ENCODE measurements around the gene CHCHD3. TPM values are rescaled to one million over a fixed set of nuclear protein-coding genes. Genes with fewer than 3 reads are reported as not detected.

Gene CHCHD3
- polyA plus RNA-seq, 1 donor (not counting 4 experiments of a cell fraction or from before 2014, with no cell fraction given) = 59.2 TPM

DNA sequence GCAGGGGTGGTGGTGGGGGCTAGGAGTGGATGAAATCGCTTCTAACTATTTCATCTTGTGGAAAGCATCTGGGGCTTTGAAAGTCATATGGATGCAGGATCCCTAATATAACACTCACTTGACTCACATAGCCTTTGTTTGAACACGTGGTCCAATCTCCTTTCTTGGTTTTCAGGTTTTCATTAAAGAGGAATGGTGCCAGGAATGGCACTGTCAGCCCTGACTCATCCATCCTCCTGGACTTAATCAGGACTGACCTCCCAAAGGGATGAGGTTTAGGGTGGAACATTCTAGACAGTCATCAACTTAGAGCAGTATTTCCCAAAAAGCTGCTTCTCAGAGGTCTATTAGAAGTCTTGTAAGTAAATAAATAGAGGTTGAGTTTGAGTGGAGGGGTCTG lies 343.6 kb downstream of the CHCHD3 start:
- Histone ChIP-seq H3K9me1 (ENCODE audit: control insufficient read depth, extremely low read depth, insufficient read depth, low read length) (no peaks in the 10 kb centered on the region), H3K9me3 (ENCODE audit: control insufficient read depth, low read depth, low read length) (no peaks in the 10 kb centered on the region), H3K79me2 (ENCODE audit: control insufficient read depth, insufficient read depth, low read length) (no peaks in the 10 kb centered on the region), H3K4me1 (ENCODE audit: control insufficient read depth, extremely low read depth, insufficient read depth, low read length) (peaks cover 9% of the 10 kb centered on the region), H3K27ac (ENCODE audit: control insufficient read depth, insufficient read depth, low read length) (no peak overlapping the region), H2AFZ (ENCODE audit: control insufficient read depth, low read length) (no peak overlapping the region), H3K4me2 (ENCODE audit: control insufficient read depth, extremely low read depth, insufficient read depth, low read depth, low read length) (no peak overlapping the region), H3K36me3 (ENCODE audit: control insufficient read depth in 2 of 2, extremely low read depth in 1 of 2, insufficient read depth in 2 of 2, low read length in 2 of 2) (no peaks in the 10 kb centered on the region), H3K9ac (ENCODE audit: control insufficient read depth, extremely low read depth, insufficient read depth, low read length) (no peak overlapping the region), H3K4me3 (ENCODE audit: control insufficient read depth in 2 of 3, extremely low read depth in 1 of 3, insufficient read depth in 2 of 3, low read depth in 1 of 3, low read length in 3 of 3) (no peak overlapping the region), H3K27me3 (ENCODE audit: control insufficient read depth, extremely low read depth, insufficient read depth, low read length) (no peaks in the 10 kb centered on the region), H4K20me1 (ENCODE audit: control insufficient read depth, extremely low read depth, insufficient read depth, low read length) (no peaks in the 10 kb centered on the region)
- TF ChIP-seq, protein P1, sequence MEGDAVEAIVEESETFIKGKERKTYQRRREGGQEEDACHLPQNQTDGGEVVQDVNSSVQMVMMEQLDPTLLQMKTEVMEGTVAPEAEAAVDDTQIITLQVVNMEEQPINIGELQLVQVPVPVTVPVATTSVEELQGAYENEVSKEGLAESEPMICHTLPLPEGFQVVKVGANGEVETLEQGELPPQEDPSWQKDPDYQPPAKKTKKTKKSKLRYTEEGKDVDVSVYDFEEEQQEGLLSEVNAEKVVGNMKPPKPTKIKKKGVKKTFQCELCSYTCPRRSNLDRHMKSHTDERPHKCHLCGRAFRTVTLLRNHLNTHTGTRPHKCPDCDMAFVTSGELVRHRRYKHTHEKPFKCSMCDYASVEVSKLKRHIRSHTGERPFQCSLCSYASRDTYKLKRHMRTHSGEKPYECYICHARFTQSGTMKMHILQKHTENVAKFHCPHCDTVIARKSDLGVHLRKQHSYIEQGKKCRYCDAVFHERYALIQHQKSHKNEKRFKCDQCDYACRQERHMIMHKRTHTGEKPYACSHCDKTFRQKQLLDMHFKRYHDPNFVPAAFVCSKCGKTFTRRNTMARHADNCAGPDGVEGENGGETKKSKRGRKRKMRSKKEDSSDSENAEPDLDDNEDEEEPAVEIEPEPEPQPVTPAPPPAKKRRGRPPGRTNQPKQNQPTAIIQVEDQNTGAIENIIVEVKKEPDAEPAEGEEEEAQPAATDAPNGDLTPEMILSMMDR (optimal IDR thresholded peaks at IDR 0.05 in 1 of 3, IDR thresholded peaks at IDR 0.05 in 1 of 3, conservative IDR thresholded peaks at IDR 0.05 in 1 of 3; ENCODE audit: extremely low read depth in 1 of 3, insufficient read depth in 2 of 3, low read length in 3 of 3) = no peak
- TF ChIP-seq EZH2 (IDR thresholded peaks at IDR 0.05; ENCODE audit: low read length) = no peak
- FAIRE-seq = peak; percentile 83
- DNase-seq (ENCODE audit: low read depth, low spot score) = peak; percentile 13
- dilution Hi-C loops (cut with MboI; ENCODE audit: extremely low pct_ligation_motif_present, low sequenced_read_pairs) = no loop called here

DNA sequence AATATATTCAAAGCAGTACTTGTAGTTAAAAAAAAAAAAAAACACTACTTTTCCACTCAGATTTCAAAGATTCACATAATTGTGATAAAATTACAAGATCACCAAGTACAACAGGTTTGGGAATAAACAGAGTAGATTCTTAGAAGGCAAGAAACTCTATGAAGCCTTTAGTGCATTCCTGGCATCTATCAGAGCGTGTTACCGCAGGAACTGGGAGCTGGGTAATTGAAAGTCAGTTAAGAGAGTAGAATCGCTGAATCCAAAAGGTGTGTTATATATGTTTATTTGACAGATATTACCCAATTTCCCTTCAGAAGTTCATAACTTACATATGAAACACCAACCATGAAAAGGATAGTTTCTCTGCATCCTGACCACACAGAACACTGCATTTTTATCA lies 346.4 kb downstream of the CHCHD3 start:
- no peaks in the 10 kb centered on the region for H3K36me3 ChIP-seq (ENCODE audit: control insufficient read depth in 2 of 2, extremely low read depth in 1 of 2, insufficient read depth in 2 of 2, low read length in 2 of 2)
- no peak overlapping the region for H3K9ac ChIP-seq (ENCODE audit: control insufficient read depth, extremely low read depth, insufficient read depth, low read length)
- H4K20me1 ChIP-seq (ENCODE audit: control insufficient read depth, extremely low read depth, insufficient read depth, low read length) = no peaks in the 10 kb centered on the region
- peaks cover 9% of the 10 kb centered on the region for H3K4me1 ChIP-seq (ENCODE audit: control insufficient read depth, extremely low read depth, insufficient read depth, low read length)
- no peaks in the 10 kb centered on the region for H3K79me2 ChIP-seq (ENCODE audit: control insufficient read depth, insufficient read depth, low read length)
- dilution Hi-C loops (cut with MboI; ENCODE audit: extremely low pct_ligation_motif_present, low sequenced_read_pairs) = no loop called here
- H3K27ac ChIP-seq (ENCODE audit: control insufficient read depth, insufficient read depth, low read length) = no peak overlapping the region
- DNase-seq (ENCODE audit: low read depth, low spot score) (no peak), FAIRE-seq (no peak)
- H3K4me3 ChIP-seq (ENCODE audit: control insufficient read depth in 2 of 3, extremely low read depth in 1 of 3, insufficient read depth in 2 of 3, low read depth in 1 of 3, low read length in 3 of 3) = no peak overlapping the region
- no peak overlapping the region for H3K4me2 ChIP-seq (ENCODE audit: control insufficient read depth, extremely low read depth, insufficient read depth, low read depth, low read length)
- no peaks in the 10 kb centered on the region for H3K9me3 ChIP-seq (ENCODE audit: control insufficient read depth, low read depth, low read length)
- H3K9me1 ChIP-seq (ENCODE audit: control insufficient read depth, extremely low read depth, insufficient read depth, low read length) = no peaks in the 10 kb centered on the region
- no peak for TF ChIP-seq EZH2 (IDR thresholded peaks at IDR 0.05; ENCODE audit: low read length)
- TF ChIP-seq, protein P1 (optimal IDR thresholded peaks at IDR 0.05 in 1 of 3, IDR thresholded peaks at IDR 0.05 in 1 of 3, conservative IDR thresholded peaks at IDR 0.05 in 1 of 3; ENCODE audit: extremely low read depth in 1 of 3, insufficient read depth in 2 of 3, low read length in 3 of 3) = no peak
- no peak overlapping the region for H2AFZ ChIP-seq (ENCODE audit: control insufficient read depth, low read length)
- peaks cover 5% of the 10 kb centered on the region for H3K27me3 ChIP-seq (ENCODE audit: control insufficient read depth, extremely low read depth, insufficient read depth, low read length)

Small RNA genes within 50 kb of the gene (small RNA-seq; reads per million reads assigned to genes)
- gene RF00218 (ENCODE audit: insufficient read length in 3 of 3, low read depth in 3 of 3, low replicate concordance in 1 of 3) (0 reads per million in 3 experiments), gene RNU6-92P (ENCODE audit: insufficient read length in 3 of 3, low read depth in 3 of 3, low replicate concordance in 1 of 3) (0 reads per million in 3 experiments)

Other genes with a start within 250 kb of the CHCHD3 start
- gene EXOC4, start 171.0 kb upstream of the CHCHD3 start, polyA plus RNA-seq = 51.1 to 70.4 TPM (median 52.6 TPM) in 3 replicates